ENCODE results near the gene HSDL2.
"Not testable (repeated sequence)": the region's sequence is repeated elsewhere in the genome, so short reads cannot be mapped to it uniquely, and the experiment has no call there.

The HSDL2 gene

DNA sequence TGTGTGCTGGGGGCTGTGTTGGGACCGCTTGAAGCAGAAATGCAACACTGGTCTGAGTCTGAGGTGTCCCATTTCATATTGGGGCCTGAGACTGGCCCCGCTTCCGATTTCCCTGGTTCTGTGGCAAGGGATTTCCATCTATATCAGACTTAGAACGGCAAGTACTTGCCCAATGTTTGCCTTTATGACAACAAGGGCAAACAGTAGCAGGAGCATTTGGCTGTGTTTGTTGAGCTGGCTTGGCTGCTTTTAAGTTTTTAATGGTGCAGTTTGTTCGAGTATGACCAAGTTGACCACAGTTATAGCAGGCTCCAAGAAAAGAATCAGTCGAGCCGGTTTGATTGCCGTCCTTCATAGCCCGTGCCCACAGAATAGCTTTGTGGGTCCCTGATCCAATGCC, 17.0 kb downstream of the HSDL2 start:
- DNase-seq (ENCODE audit: low read depth), result no peak

DNA sequence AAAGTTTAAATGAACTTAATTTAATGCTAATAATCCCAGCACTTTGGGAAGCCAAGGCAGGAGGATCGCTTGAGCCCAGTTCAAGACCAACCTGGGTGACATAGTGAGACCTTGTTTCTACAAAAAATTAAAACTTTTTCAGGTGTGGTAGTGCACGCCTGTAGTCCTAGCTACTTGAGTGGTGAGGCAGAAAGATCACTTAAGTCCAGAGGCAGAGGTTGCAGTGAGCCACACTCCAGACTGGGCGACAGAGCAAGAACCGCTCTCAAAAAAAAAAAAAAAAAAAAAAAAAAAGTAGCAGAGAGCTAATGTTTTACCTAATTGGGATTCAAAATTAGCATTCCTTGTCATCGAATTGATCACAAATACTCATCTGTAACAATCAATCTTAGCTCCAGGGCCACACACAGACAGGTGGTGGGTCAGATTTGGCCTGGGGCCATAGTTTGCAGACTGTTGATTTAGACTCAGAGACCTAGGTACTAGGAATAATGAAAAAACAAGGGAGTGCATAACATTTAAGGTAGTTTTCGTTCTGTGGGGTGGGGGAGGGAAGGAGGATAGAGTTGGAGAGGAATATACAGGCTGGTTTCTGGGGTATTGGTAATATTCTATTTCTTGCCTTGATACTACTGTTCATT, 21.4 kb downstream of the HSDL2 start:
- DNase-seq (ENCODE audit: low read depth), result no peak

DNA sequence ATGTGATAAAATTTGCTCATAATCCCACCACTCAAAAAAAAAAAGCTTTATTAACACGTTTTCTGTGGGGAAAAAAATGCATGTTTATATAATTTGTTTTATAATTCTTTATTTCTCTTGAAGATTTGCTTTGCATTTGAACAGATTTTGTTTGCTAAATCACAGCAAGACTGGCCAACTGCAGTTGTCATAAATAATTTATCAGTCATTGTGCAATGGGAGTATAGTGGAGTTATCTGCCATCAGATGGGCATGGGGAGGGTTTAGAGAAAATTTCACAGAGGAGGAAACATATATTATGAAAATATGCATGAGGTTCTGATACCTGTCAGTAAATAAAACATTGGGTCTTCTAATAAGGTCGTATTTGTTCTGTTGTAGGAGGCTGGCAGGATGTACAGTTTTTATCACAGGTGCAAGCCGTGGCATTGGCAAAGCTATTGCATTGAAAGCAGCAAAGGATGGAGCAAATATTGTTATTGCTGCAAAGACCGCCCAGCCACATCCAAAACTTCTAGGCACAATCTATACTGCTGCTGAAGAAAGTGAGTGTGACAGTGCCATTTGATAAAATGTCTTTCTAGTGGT, 23.8 kb downstream of the HSDL2 start:
- DNase-seq (ENCODE audit: low read depth), result no peak

GRCh38 chr9:112404508-112404932, 24.6 kb downstream of the HSDL2 start:
- no peak for DNase-seq (ENCODE audit: low read depth)

GRCh38 chr9:112408275-112408674, 28.4 kb downstream of the HSDL2 start:
- DNase-seq (ENCODE audit: low read depth), result no peak

GRCh38 chr9:112408819-112409218, 28.9 kb downstream of the HSDL2 start:
- DNase-seq (ENCODE audit: low read depth), result no peak

DNA sequence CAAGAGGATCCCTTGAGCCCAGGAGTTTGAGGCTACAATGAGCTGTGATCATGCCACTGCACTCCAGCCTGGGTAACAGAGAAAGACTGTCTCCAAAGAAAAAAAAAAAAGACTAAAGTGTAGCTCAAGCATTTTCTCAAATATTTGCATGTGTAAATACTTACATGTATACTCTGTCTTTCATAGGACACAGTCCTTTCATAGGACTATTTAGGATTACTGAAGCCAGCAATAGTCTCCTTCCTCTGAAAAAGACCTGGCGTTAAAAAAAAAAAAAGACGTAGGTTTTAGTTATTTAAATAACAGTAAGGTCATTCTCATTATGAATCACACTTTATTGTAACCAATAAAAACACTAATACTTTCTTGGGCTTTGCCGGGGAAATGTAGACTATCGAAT, 29.9 kb downstream of the HSDL2 start:
- no peak for DNase-seq (ENCODE audit: low read depth)

GRCh38 chr9:112411626-112412027, 31.7 kb downstream of the HSDL2 start:
- no peak for DNase-seq (ENCODE audit: low read depth)

DNA sequence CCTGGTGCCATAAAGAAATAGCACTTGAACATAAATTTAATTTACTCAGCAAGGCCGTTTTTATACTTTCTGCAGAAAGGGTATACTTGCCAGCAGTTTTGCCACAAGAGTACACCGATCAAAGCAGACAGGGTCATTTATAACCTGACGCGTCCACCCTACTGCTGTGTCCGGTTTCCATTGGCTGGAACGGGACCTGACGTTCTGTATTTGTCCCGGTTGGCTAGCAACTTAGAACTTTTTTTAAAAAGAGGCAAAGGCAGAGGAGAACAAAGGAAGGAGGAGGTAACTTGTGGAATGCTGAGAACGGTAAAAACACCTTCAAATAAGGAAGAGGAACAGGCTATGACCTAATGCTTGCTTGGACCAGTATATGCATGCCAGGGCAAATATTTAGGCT, 33.8 kb downstream of the HSDL2 start:
- not testable (repeated sequence) for DNase-seq (ENCODE audit: low read depth)

DNA sequence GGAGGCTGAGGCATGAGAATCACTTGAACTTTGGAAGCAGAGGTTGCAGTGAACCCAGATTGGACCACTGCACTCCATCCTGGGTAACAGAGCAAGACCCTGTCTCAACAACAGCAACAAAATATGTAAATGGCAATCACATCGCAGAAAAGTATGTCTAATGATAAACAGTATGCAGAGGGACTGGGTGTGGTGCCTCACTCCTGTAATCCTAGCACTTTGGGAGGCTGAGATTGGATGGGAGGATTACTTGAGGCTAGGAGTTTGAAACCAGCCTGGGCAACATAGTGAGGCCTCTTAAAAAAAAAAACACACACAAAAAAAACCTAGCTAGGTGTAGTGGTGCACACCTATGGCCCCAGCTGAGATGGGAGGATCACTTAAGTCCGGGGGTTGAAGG, 40.3 kb downstream of the HSDL2 start:
- no peak for DNase-seq (ENCODE audit: low read depth)

DNA sequence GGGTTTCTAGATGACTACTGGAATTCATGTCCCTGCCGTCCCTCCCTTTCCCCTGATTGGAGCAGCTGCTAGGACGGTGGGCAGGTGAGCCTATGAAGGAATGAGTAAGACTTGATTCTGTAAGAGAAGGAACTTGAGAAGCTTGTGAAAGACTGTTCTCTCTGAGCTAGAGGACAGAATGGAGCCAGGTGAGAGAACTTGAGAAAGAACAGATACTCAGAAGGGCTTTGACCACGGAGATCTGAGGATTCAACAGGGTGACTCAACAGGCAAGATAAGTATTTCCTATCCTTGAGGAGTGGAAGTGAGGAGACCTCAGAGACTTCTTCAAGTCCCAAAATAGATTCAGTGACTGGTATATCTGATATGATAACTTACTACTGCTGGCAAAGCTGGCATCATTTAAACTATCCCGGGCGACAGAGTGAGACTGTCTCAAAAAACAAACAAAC, 41.9 kb downstream of the HSDL2 start:
- DNase-seq (ENCODE audit: low read depth), result no peak

DNA sequence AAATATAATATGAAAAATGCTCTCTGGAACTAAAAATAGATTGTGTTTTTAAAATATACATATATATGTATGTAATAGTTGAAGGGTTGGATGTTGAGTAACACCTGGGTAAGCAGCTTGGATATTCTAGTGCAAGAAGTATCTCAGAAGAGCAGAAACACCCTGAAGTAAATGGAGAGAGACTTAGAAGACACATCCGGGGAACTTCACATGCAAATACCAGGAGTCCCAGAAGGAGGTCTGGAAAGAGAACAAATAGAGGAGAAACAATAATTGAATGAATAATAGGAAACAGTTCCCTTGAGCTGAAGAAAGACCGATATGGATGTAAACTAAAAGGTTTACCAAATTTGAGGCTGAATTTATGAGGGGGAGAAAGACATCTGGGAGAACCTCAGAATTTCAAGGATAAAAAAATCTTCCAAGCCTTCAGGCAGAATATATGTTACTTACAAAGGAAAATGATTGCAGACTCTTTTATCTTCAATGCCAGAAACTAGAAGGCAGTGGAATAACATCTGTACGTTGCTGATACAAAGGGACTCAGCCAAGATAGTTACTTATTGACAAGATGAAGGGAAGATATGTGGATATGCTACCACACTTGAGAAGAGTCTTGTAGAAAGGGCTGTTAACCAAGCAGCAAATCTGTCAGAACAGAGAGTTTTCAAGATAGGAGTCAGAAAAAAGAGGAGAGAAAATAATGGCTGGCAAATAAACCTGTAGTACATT, 42.7 kb downstream of the HSDL2 start:
- DNase-seq (ENCODE audit: low read depth), result no peak

DNA sequence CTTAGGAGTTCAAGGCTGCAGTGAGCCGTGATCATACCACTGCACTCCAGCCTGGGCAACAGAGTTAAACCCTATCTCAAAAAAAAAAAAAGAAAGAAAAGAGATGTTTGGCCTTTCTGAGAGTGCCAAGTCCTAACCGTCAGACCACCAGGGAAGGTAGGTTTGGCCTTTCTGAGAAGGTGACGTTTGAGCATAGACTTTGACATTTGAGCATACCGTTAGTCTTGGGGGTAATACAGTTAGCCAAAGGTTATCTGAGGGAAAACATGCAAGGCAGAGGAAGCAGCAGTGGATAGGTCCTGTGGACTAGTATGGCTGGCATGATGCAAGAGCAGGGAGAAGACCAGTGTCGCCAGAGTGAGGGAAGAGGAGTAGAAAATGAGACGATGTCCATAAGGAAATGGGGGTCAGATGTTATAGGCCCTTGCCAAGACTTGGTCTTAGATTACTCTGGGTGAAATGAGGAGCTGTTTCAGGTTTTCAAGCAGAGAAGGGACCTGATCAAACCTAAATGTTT, 50.2 kb downstream of the HSDL2 start:
- no peak for DNase-seq (ENCODE audit: low read depth)

GRCh38 chr9:112433499-112434392, 53.8 kb downstream of the HSDL2 start:
- DNase-seq (ENCODE audit: low read depth), result no peak

GRCh38 chr9:112434487-112434886, 54.6 kb downstream of the HSDL2 start:
- no peak for DNase-seq (ENCODE audit: low read depth)

GRCh38 chr9:112437406-112437805, 57.5 kb downstream of the HSDL2 start:
- no peak for DNase-seq (ENCODE audit: low read depth)

DNA sequence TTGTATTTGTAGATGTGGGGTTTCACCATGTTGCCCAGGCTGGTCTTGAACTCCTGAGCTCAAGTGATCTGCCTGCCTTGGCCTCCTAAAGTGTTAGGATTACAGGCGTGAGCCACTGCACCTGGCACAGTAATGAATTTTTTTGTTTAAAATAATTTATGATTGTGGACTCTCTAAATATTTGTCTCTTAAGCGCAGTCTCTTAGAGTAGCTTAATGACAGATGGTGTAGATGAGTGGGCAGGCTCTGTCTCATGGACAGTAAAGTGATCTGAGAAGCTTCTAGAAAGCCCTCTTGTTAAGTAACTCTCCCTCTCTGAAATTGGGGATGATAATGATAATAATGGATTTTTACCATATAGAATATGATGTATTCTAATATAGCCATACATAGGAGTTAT, 59.3 kb downstream of the HSDL2 start:
- no peak for DNase-seq (ENCODE audit: low read depth)

GRCh38 chr9:112439825-112440224, 59.9 kb downstream of the HSDL2 start:
- DNase-seq (ENCODE audit: low read depth), result no peak

- no peak for DNase-seq (ENCODE audit: low read depth)
Observed at GRCh38 chr9:112443200-112443599, 63.3 kb downstream of the HSDL2 start.

DNA sequence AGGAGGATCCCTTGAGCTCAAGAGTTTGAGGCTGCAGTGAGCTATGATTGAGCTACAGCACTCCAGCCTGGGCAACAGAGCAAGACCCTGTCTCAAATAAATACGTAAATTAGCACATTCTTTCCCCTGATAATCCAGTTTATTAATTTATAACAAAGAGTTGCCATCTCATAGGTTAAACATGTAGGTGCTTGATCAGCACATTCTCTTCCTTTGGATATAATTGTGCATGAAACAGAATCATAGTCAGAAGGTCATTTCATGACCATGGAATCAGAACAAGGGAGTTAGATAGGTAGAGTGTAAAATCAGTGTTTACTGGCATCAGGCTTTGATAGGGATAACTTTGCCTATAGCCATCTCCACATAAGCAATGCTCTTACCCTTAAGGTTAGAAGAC, 63.7 kb downstream of the HSDL2 start:
- no peak for DNase-seq (ENCODE audit: low read depth)

- no peak for DNase-seq (ENCODE audit: low read depth)
Observed at GRCh38 chr9:112445196-112445595, 65.3 kb downstream of the HSDL2 start.

DNA sequence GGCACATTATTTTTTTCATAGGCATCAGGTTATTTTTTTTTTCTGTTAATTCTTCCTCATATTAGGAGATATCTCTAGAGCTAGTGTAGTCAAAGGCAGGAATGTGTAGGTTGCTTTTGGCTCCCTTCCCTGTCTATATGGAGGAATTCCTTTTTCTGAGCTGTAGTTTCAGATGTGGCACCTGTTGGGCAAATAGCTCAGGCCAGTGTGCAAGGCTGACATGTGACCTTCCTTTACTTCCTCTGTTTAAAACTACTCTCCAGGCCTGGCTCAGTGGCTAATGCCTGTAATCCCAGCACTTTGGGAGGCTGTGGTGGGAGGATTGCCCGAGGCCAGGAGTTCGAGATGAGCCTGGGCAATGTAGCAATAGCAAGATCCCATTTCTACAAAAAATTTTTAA, 66.2 kb downstream of the HSDL2 start:
- DNase-seq (ENCODE audit: low read depth), result no peak
